GM23248 (cell line): ENCODE data around the gene HOGA1.

Experiments used
- EZH2 ChIP-seq: fragments of 200-600 bp; sonication (generic); IDR thresholded peaks from 2 replicates; pipeline ENCODE4 v1.6.1; 2018; ENCODE audit warnings: antibody characterized with exemption, mild to moderate bottlenecking; ENCODE audit not compliant: insufficient read depth, poor library complexity, severe bottlenecking
- EZH2phosphoT487 ChIP-seq: fragments of 200-600 bp; sonication (generic); IDR thresholded peaks from 2 replicates; pipeline ENCODE4 v1.6.1; 2018; ENCODE audit warnings: antibody characterized with exemption, moderate library complexity, mild to moderate bottlenecking, low read depth; ENCODE audit not compliant: insufficient read depth

- TF ChIP-seq EZH2: no peak
- no peak for TF ChIP-seq EZH2phosphoT487
Observed at GRCh38 chr10:97611473-97611872, 27.3 kb downstream of the HOGA1 start.
